NCI-H1694 treated with DMSO at 0.1 percent for 48 hours (cell line): ENCODE data around the gene CEP72.
"Not testable (repeated sequence)": the region's sequence is repeated elsewhere in the genome, so short reads cannot be mapped to it uniquely, and the experiment has no call there.

ENCODE experiments used
- DNase-seq: peaks from one replicate; lab custom pipeline; 2025; lab: John Stamatoyannopoulos, UW

The CEP72 gene

DNA sequence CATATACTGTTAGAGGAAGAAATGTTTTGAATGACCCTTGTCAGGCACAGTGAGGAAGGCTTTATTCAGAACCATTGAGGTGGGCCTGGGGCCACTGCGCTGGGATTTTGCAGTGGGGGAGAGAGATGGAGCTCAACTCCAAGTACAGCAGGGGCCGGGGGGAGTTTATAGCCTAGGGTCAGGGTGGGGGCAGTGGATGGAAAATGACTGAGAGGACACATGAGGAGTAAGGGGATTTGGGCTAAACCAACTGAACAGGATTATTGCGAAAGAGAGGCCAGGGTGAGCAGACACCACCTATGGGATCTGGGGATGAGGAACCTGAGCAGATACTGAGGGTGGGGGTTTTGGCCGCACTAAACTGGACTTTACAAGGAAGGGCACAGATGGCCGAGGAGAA, 6.3 kb downstream of the CEP72 start:
- no peak for DNase-seq

DNA sequence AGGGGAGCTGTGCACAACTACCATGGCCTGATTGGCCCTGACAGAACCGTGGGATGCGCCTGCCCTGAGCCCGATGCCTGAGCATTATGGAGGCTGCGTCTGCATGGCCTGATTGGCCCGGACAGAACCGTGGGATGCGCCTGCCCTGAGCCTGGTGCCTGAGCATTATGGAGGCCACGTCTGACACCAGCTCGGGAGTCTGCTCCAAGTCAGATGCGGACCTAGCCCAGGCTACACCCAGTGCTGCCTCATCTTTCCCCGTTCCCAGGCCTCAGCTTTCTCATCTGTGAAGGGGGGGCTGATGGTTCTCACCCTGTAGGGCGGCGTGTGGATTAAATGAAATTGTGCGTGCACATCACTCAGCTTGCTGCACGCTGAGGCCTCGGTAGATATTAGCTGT, 7.3 kb downstream of the CEP72 start:
- no peak for DNase-seq

DNA sequence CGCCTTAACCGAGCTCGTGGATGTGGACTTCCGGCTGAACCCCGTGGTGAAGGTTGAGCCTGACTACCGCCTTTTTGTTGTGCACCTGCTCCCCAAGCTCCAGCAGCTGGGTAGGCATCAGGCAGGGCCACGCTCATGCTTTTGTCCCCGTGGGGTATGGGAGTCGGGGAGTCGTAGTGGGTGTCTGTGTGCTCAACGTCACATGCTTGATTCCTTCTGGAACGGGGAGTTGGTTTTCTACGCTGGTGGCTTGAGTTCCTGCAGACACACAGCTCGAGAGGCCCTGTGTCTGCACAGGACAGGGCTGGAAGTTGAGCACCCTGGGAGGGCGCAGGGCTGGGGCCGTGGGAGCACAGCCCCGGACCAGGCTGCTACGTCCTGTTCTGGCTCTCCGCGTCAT, 8.0 kb downstream of the CEP72 start:
- DNase-seq: no peak

DNA sequence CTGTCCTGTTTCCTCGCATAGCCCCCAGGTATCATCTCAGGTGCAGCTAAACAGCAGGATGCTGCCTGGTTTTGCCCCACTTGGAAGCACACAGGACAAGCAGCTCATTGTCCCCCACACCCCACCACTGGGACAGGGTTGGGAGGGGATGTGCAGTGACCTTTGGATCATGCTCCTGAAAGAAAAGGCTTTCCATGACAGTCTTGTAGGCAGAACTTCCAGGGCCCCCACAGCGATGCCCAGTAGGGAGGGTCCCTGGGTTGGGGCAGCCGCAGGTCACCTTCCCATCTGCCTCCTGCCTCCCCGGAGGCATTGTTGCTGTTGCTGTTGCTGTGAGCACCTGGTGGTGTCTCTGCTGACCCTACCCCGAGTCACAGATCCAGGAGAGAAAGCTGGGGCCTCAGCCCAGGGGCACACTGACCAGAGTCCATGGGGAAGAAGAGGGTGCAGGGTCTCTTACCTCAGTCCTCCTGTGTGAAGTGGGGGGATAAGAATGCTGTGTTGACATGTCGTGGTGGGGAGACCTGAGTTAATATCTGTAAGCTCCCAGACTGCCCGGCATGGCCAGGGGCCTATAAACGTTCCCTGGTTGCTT, 8.5 kb downstream of the CEP72 start:
- DNase-seq: no peak

DNA sequence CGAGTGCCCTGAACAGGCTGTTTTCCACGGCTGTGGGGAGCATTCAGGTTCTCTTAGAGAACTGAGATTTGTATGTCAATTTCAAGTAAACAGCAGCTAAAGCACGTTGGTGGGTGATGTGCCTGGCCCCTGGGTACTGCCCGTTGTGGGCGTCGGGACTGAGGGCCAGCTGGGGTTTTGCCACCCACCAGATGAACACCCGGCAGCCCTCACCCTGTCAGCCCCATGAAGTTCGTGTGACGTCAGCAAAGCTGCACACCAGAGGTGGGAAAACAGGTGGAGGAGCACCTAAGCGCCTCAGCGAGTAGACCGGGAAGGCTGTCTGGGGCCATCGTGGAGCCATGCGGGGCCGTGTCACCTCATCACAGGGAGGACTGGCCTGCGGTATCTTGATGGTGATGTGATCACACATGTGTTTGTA, 9.2 kb downstream of the CEP72 start:
- DNase-seq: no peak

DNA sequence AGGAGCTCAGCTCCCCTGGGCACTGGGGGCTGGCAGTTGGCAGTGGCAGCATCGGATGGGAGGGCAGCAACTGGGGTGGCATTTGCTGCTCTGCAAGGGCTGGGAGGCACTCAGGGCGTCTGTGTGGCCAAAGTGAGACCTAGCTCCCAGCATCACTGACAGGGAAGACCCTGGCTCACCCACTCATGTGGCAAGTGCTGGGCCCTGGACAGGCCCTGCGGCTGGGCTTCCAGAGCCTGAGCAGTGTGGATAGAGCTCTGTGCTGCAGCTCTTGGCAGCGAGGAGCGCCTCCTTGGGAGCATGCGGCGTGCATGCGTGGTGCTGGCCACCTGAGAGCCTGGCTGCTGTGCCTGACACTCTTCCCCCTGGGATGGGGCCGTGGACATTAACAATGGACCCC, 10.2 kb downstream of the CEP72 start:
- no peak for DNase-seq

DNA sequence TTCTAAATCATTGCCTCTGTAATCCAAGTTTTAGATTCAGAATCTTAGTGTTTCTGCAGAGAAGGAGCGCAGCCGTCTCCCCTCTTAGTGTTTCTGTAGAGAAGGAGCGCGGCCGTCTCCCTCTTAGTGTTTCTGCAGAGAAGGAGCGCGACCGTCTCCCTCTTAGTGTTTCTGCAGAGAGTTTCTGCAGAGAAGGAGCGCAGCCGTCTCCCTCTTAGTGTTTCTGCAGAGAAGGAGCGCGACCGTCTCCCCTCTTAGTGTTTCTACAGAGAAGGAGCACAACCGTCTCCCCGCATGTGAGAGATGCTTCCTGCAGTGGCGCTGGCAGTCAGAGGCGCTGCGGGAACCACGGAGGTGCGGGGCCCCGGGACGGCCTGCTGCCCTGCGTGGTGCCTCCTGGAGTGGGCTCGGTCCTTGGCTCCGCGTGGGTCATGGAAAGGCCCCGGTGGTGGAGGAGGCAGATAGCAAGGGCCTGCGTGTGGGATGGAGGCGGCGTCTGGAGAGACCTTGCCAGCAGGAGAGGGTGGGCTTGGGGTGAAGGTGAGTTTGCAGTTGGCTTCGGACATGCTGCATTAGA, 10.9 kb downstream of the CEP72 start:
- DNase-seq: no peak

DNA sequence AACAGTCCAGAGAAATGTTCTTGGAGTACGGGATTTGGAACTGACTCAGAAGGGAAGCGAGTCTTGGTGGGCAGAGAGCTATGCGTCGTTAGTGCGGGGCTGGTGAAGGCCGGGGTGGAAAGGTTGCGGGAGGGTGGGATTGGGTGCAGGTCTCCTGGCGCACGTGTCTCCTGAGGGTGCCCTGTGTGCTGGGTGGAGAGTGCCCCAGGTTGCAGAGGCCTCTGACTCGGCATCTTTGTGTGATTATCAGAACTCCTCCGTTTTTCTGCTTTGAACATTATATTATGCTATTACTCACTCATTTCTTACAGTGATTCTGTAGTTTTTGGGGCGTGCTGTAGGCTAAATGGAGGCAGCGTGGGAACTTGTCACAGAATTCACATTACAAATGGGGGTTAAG, 11.4 kb downstream of the CEP72 start:
- no peak for DNase-seq

DNA sequence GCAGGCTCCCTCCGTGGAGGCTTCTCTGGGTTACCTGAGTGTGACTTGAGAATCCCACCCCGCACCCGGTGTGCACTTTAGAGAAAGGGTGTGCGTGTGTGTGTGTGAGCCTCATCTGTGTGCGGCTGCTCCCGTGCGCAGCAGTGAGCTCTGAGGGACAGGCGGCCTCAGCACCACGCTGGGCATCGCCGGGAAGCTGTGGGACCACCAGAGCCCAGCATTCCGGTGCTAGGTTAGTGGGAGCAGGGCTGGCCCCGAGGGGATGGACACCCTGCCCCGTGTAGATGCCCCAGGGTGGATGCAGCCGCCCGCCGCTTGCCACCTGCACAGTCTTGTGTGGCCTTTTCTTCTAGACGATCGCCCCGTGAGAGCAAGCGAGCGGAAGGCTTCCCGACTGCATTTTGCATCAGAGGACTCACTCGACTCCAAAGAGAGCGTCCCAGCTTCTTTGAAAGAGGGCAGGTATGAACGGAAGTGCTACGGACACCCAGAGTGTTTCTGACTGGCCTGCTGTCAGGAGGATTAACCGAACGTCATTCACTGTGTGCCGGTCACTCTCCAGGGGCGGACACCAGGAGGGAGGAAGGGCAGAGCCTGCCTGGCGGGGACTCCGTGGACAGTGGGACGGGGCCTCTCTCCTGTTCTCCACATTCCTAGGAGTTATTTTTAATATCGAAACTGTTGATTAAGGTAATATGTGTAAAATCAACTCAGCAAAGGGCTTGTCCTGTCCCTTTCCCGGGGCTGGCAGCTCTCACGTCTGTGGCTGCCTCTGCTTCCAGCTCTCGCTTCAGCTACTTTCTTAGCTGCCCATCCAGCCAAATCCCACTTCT, 12.2 kb downstream of the CEP72 start:
- DNase-seq: no peak

DNA sequence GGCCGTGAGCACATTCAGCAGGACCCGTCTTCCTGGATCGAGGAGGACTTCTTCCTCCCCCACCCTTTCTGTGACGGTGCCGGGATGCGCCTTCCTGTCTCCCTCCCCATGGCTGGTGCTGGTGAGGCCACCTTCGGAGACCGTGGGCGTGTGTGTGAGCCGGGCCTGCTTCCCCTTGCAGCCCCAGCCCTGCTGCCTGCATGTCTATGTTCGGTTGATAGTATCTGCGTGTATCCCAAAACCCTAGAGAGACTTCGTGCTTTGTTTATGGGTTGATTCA, 12.8 kb downstream of the CEP72 start:
- no peak for DNase-seq

DNA sequence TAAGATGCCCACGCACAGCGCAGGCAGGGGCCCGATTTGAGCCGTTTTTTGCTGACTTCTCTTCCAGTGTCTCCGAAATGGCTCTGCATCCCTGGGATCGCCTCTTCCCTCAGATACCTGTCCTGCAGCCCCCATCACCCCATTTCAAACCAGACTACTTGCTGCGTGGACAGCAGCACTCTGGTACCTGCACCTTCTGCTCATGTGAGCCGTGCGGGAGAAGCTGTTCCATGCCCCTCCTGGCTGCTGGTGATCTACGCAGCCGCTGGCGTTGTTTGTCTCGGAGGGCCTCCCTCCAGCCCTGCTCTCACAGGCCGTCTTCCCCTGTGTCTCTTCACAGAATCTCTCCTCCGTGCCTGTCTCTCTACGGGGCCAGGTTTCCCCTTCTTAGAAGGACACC, 13.4 kb downstream of the CEP72 start:
- no peak for DNase-seq

DNA sequence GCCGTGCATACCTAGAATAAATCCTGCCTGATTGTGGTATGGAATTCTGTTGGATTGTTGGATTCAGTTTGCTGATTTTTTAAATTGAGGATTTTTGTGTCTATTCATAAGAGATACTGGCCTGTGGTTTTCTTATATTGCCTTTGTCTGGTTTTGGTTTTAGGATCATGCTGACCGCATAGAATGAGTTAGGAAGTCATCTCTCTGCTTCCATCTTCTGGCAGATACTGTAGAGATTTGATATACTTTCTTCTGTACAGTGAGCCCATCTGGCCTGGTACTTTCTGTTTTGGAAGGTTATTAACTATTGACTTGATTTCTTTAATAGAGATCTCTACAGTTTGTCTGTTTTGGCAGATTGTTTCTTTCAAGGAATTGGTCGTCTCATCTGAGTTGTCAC, 14.7 kb downstream of the CEP72 start:
- no peak for DNase-seq

DNA sequence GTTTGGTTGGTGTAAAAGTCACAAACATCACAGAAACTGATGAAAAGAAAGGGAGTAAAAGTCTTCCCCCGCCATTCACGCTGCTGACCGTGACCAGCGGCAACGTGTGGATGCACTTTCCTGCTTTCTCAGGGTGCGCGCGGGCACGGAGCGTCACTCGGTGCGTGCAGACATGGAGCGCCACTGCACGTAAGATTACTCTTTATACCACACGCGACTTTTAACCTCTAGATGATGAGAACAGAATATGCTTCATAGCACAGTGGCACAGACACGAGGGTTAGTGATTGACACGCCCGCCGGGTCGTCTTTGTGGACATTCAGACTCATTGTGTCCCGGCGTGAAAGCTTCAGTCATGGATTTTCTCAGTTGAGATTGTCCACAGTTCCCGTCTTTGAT, 15.7 kb downstream of the CEP72 start:
- no peak for DNase-seq

DNA sequence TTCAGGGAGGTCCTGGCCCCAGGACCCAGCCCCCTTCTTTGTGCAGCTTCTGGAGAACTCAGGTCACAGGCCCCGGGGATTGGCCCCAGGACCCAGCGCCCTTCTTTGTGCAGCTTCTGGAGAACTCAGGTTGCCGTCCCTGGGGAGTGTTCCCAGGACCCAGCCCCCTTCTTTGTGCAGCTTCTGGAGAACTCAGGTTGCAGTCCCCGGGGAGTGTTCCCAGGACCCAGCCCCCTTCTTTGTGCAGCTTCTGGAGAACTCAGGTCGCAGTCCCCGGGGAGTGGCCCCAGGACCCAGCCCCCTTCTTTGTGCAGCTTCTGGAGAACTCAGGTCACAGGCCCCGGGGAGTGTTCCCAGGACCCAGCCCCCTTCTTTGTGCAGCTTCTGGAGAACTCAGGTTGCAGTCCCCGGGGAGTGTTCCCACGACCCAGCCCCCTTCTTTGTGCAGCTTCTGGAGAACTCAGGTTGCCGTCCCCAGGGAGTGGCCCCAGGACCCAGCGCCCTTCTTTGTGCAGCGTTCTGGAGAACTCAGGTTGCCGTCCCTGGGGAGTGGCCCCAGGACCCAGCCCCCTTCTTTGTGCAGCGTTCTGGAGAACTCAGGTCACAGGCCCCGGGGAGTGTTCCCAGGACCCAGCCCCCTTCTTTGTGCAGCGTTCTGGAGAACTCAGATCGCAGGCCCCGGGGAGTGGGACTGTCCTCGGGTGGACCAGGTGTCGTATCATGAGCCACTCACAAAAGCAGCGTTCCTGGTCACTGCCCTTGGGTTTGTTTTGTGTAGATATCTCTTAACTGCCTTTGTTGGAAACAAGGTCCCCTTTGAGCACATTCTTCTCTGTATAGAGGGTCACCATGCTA, 16.4 kb downstream of the CEP72 start:
- DNase-seq: not testable (repeated sequence)

DNA sequence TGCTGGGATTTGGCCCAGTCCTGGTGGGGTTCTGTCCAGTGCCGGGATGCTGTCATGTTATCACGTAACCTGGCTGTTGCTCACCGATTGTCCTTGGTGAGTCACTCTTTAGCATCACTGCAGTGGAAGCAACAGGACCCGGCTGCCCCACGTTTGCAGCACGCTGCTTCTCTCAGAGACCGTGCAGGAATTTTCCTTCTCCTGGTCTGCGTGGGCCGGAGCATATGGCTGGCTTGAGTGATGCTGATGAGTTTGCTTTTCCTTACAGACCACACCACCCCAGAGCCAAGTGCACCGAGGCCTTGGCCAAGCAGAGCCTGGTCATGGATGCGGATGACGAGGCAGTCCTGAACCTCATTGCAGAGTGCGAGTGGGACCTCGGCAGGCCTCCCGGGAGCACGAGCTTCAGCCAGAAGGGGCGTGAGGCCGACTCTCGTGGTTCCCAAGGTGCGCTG, 21.4 kb downstream of the CEP72 start:
- no peak for DNase-seq

DNA sequence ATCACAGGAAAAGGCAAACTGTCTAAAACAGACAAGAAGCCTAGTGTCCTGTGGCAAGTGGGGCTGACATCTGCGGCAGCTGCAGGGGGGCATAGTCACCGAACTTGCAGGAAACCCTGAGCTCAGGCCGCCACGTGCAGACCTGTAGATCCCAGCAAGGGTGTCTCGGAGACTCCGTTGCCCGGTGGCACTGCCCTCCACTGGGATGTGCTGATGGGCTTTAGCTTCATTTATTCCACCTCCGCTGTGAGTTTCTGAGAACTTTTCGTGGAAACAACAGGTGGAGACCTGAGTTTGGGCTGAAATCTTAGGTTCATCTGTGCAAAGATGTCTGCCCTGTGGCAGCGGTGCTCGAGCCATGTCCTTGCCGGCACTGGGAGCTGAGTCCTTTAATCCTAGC, 22.1 kb downstream of the CEP72 start:
- no peak for DNase-seq

DNA sequence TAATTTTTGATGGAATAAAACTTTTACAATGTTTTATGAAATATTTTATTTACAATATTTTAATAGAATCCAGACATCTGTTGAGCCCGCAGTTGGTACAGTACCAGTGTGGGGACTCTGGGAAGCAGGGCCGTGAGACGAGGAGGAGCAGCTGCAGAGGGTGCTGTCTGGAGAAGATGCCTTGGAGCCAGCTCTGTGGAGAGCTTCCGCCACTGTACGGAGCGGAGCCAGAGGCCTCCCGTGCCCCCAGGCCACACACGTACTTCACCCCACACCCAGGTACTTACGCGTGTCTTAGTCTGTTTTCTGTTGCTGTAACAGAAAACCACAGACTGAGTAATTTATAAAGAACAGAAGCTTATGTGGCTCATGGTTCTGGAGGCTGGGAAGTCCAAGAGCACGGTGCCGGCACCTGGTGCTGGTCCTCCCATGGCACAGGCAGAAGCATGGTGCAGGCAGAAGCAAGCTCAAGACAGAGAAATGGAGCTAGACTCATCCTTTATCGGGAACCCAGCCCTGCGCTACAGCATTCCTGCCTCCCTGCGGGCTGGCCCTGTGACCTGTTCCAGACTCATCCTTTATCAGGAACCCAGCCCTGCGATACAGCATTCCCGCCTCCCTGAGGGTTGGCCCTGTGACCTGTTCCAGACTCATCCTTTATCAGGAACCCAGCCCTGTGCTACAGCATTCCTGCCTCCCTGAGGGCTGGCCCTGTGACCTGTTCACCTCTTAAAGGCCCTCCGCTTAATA, 23.3 kb downstream of the CEP72 start:
- DNase-seq: no peak

DNA sequence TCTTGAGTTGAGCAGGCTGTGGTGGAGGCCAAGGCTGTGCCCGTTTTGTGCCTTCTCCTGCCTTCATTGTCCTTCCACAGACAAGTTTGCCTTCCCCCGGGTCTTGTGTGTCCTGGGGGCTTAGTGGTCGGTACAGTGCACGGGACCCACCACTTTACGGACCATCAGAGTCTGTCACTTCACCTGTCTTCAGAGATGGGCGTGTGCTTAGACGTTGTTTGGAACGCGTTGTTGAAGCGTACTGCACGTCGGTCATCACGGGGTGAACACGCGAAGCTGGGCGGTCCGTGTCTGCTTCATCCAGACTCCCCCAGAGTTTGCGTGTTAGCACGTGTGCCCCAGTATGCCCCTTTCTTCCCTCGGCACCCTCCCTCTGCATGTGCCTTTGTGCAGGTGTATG, 24.8 kb downstream of the CEP72 start:
- DNase-seq: no peak

DNA sequence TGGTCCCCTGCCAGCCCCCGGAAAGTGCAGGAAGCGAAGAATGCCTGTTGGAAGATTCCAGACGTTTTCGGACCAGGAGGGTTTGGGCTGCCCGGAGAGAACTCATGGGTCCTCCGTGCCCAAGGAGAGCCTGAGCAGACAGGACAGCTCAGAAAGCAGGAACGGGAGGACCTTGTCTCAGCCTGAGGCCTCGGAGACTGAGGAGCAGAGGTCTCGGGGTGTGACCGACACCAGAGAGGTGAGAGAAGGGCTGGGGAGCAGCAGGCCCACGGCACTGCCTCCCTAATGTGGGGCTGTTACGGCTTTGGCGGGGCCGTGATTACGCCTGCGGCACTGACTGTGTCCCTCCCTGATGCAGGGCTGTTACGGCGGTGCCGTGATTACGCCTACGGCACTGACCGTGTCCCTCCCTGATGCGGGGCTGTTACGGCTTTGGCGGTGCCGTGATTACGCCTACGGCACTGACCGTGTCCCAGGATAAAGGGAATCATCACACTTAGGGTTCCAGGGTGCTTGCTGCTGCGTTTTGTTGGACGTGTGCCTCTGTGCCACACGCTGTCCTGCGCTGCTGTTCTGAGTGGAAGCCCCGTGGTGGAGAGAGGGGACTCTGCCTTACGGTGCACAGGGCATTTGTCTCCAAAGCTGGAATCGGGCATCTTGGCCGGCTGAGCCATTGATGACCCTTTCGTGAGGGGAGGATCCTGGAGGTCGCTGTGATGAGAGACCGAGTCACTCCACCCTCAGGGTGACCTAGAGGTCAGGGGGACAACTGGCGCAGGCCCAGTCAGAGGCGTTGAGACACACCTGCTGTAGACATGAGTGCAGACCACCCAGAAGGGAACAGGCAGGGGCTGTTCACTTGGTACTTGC, 25.7 kb downstream of the CEP72 start:
- DNase-seq: no peak

DNA sequence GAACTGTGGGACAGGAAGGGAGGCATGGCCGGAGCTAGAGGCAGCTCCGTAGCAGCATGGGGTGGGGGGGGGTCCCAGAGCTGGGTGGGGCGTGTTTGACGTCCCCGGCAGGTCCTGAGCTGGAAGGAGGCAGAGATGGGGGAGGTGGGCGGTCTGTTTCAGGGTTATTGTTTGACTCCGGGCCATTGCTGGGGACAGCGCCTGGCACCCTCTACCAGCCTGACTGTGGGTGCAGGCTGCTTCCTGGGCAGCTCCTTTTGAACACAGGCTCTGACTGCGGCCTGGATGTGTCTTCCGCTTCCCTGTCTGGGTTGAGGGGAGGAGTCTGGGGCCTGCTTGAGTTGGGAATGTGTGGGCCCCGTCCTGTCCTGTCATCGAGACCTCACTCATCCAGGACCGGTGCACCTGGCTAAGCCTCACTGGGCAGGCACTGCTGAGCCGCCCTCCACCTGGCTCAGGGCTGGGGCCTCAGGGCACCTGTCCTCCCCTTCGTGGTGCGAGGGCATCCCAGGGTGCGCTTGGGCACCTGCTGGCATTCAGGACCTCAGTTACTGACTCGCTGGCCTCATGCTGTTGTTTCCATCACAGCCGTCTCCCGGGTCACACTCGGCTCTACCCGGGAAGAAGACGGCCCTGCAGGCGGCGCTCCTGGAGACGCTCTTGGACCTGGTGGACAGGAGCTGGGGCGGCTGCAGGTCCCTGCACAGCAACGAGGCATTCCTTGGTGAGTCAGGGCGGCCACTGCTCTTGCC, 26.5 kb downstream of the CEP72 start:
- DNase-seq: no peak

DNA sequence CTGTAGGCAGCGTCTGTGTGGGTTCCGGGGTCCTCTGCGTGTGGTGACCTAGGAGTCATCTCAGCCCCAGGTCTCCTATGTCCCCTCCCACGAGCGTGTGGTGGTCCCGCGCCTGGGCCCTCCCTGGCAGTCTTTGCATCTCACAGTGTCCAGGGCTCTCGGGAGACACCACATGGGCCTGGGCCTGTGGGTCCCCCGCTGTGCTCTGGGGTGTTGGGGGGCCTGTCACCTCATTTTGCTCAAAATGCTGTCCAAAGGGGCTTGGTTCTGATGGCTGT, 27.1 kb downstream of the CEP72 start:
- no peak for DNase-seq
